Endothelial cell (in vitro differentiated cells): ENCODE data around the gene WDFY3. TPM values are rescaled to one million over a fixed set of nuclear protein-coding genes. Genes with fewer than 3 reads are reported as not detected.
A peak's percentile ranks its signal among the peaks of the same experiment; 100 is the strongest.

ENCODE experiments used
- DNase-seq: peaks from one replicate; pipeline ENCODE4 v3.0.0; 2021; ENCODE audit warnings: low spot score
- H3K27ac Mint-ChIP-seq: one replicate; pipeline ENCODE4 v1.8.0; 2021; ENCODE audit warnings: mixed read lengths, inconsistent platforms; ENCODE audit not compliant: unreplicated experiment
- H3K27me3 Mint-ChIP-seq: one replicate; pipeline ENCODE4 v1.8.0; 2021; ENCODE audit warnings: mild to moderate bottlenecking, moderate library complexity, mixed read lengths, inconsistent platforms; ENCODE audit not compliant: unreplicated experiment
- H3K36me3 Mint-ChIP-seq: one replicate; pipeline ENCODE4 v1.8.0; 2021; ENCODE audit warnings: mild to moderate bottlenecking, low read depth, mixed read lengths, inconsistent platforms; ENCODE audit not compliant: unreplicated experiment
- H3K4me1 Mint-ChIP-seq: one replicate; pipeline ENCODE4 v1.8.0; 2021; ENCODE audit warnings: mild to moderate bottlenecking, mixed read lengths, inconsistent platforms; ENCODE audit not compliant: unreplicated experiment
- H3K4me3 Mint-ChIP-seq: one replicate; pipeline ENCODE4 v1.8.0; 2021; ENCODE audit warnings: mild to moderate bottlenecking, mixed read lengths, inconsistent platforms; ENCODE audit not compliant: unreplicated experiment
- H3K9me3 Mint-ChIP-seq: one replicate; pipeline ENCODE4 v1.8.0; 2021; ENCODE audit warnings: mixed read lengths, inconsistent platforms; ENCODE audit not compliant: unreplicated experiment
- total RNA-seq: library from RNA; stranded (reverse); fragmentation: NEBNext Ultra II Directional; extraction: Animal tissue kit (Norgen Biotek cat#: 25700); gene quantifications from one replicate; pipeline ENCODE4 v1.2.1, GENCODE V29; 2021; ENCODE audit not compliant: unreplicated experiment
- TF ChIP-seq, protein P1 (sequence below): fragments of 200-600 bp; sonication (generic); IDR thresholded peaks from one replicate; pipeline ENCODE4 v1.5.0; 2021; ENCODE audit warnings: antibody characterized with exemption; ENCODE audit not compliant: unreplicated experiment

Gene WDFY3
- total RNA-seq, 1 donor from 2014 or later, result 94.8 TPM

DNA sequence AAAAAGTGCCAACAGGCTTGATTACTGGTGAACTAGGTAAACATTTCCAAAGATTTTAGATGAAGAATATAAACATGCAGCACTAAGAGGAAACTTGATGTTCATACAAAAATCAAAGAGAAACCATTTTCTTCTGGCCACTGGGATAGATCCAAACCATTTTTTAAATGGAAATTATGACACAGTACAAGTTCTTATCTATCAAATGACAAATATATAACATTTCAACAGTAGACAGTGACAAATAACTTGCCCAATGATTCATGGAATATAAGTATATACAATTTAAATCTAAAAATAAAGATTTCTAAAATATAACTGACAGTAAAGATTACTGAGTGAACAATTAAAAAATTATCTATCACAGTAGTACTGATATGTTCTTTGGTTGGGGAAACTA lies 232.5 kb downstream of the WDFY3 start:
- TF ChIP-seq, protein P1, sequence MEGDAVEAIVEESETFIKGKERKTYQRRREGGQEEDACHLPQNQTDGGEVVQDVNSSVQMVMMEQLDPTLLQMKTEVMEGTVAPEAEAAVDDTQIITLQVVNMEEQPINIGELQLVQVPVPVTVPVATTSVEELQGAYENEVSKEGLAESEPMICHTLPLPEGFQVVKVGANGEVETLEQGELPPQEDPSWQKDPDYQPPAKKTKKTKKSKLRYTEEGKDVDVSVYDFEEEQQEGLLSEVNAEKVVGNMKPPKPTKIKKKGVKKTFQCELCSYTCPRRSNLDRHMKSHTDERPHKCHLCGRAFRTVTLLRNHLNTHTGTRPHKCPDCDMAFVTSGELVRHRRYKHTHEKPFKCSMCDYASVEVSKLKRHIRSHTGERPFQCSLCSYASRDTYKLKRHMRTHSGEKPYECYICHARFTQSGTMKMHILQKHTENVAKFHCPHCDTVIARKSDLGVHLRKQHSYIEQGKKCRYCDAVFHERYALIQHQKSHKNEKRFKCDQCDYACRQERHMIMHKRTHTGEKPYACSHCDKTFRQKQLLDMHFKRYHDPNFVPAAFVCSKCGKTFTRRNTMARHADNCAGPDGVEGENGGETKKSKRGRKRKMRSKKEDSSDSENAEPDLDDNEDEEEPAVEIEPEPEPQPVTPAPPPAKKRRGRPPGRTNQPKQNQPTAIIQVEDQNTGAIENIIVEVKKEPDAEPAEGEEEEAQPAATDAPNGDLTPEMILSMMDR, result no peak
- H3K4me3 Mint-ChIP-seq, result no peak overlapping the region
- H3K36me3 Mint-ChIP-seq, result peaks cover 17% of the 10 kb centered on the region
- H3K27me3 Mint-ChIP-seq, result no peaks in the 10 kb centered on the region
- no peak for DNase-seq
- no peaks in the 10 kb centered on the region for H3K4me1 Mint-ChIP-seq
- no peaks in the 10 kb centered on the region for H3K9me3 Mint-ChIP-seq
- H3K27ac Mint-ChIP-seq, result no peak overlapping the region

DNA sequence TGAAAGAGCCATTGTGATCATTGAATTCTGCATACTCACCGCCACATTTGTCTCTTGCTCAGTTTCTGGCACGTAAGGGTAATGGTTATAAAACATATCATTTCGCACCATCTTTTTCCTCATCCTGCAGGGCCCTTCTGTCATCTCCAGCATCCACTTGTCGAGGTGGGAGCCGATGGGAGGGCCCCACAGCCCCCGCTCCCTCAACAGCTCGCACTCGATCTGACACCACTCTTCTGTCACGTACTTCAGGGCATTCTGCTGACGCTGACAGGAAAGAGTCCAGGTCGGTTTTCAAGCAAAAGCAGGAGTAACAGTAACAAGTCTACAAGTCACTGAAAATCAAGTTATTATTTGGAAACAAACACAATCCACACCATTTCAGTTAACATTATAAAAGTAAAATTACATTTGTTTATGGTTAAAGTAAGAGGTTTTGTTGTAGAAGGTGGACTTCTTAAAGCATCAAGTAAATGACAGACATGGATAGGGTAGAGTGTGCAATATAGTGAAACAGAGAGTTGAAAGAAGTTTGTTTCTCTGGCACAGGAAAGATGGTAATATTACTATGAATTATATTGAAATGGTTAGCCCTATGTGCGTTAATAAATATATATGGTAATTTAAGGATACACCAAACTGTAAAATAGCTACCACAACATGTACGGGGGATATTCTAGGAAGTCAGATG lies 233.0 kb downstream of the WDFY3 start:
- Mint-ChIP-seq H3K27ac (no peak overlapping the region), H3K36me3 (peaks cover 12% of the 10 kb centered on the region), H3K27me3 (no peaks in the 10 kb centered on the region), H3K4me1 (no peaks in the 10 kb centered on the region), H3K4me3 (no peak overlapping the region), H3K9me3 (no peaks in the 10 kb centered on the region)
- TF ChIP-seq, protein P1, result no peak
- no peak for DNase-seq

DNA sequence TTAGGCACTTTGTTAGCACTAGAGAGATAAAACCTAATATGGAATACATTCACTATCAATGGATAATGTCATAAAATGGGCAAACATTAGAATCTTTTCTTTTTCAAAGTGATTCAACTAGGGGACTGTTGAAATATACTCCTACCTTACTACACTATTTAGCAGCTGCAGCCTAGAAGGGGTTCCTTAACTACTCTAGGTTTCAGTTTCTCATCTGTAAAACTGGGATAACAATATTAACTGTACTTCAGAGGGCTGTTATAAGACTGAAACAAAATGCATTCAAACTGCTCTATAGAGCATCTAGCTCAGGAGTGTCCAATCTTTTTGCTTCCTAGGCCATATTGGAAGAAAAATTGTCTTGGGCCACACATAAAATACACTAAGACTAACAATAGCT lies 236.1 kb downstream of the WDFY3 start:
- Mint-ChIP-seq H3K4me3 (no peak overlapping the region), H3K36me3 (peaks cover 10% of the 10 kb centered on the region), H3K27me3 (no peaks in the 10 kb centered on the region), H3K4me1 (peaks cover 2% of the 10 kb centered on the region), H3K9me3 (no peaks in the 10 kb centered on the region), H3K27ac (peak overlapping the region; percentile 20)
- DNase-seq, result no peak
- TF ChIP-seq, protein P1, result no peak

DNA sequence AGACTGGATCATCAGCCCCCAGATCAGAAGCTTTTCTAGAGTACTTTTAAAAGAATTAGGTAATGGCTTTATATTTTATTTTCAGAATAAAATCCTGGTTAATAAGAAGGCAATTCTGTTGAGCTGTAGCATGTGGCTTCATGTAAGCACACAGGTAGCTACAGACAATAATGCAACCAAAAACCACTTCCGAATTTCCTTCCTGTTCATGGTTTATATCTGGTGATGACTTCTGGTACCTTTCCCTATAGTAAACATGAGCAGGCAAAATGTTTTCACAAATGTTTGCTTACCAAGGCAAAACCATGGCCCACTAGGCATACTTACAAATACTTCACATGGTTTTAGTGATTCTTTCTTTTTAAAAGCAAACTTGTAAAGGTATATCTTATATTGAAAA lies 239.0 kb downstream of the WDFY3 start:
- Mint-ChIP-seq H3K9me3 (no peaks in the 10 kb centered on the region), H3K4me3 (no peak overlapping the region), H3K27ac (no peak overlapping the region), H3K27me3 (no peaks in the 10 kb centered on the region), H3K4me1 (peaks cover 2% of the 10 kb centered on the region), H3K36me3 (peaks cover 15% of the 10 kb centered on the region)
- no peak for DNase-seq
- TF ChIP-seq, protein P1, result no peak

DNA sequence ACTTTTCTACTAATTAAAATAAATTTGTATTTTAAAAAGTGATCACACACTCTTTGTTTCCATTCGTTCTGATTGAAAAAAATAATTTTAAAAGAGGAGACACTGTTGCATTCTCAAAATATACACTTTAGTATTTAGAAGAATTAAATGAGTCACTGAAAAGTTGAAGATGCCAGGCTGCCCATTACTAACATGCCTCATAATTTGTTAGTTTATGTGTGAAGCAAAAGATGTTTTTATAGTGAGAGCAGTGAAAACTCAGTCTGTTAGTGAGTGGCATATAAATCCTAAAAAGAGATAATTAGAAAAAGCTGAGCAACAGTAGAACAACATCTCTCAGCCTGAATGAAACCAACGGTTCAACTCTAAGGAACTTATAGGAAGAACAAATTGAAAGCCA lies 240.1 kb downstream of the WDFY3 start:
- Mint-ChIP-seq H3K4me3 (no peak overlapping the region), H3K4me1 (peaks cover 2% of the 10 kb centered on the region), H3K27ac (no peak overlapping the region), H3K27me3 (no peaks in the 10 kb centered on the region), H3K9me3 (no peaks in the 10 kb centered on the region), H3K36me3 (peaks cover 13% of the 10 kb centered on the region)
- no peak for DNase-seq
- TF ChIP-seq, protein P1, result no peak
